ENCODE measurements around the gene SIPA1L3. TPM values are rescaled to one million over a fixed set of nuclear protein-coding genes. Genes with fewer than 3 reads are reported as not detected.

Gene SIPA1L3
- total and polyA plus RNA-seq, 2 experiments from 2014 or later, result 9.3 to 30.3 TPM

DNA sequence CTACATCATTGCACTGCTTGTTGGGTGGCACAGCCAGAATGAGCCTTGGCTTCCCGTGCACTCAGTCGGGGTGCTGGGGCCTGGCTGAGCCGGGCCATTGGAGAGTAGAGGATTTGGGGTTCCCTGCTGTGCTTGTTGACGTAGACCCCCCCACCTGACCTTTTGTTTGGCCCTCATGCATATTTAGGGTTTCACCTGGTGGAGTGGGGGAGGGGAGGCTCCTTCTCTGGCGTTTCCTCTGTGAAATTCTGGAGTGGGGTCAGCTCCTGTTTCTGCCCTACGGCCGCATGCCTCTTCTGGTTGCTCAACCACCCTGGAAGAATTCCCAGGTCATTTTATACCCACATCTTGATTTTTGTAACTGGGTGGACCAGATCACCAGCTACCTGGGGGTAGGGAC is 82.8 kb downstream of the SIPA1L3 start:
- H3K36me3 ChIP-seq, result no peaks in the 10 kb centered on the region
- DNase-seq (ENCODE audit: low read depth in 1 of 2, low spot score in 1 of 2), result peak in 1 of 2 donors; percentile 18
- no peaks in the 10 kb centered on the region for H3K9me3 ChIP-seq (ENCODE audit: low read depth)
- TF ChIP-seq CTCF (IDR thresholded peaks at IDR 0.05; ENCODE audit: low read depth, low read length), result no peak
- H3K4me3 ChIP-seq, result no peak overlapping the region
- H3K4me1 ChIP-seq (ENCODE audit: low read depth), result no peaks in the 10 kb centered on the region
- no peak overlapping the region for H3K27ac ChIP-seq
- H3K27me3 ChIP-seq, result no peaks in the 10 kb centered on the region

- TF ChIP-seq CTCF (IDR thresholded peaks at IDR 0.05; ENCODE audit: low read depth, low read length), result no peak
- H3K36me3 ChIP-seq, result no peaks in the 10 kb centered on the region
- no peak overlapping the region for H3K27ac ChIP-seq
- no peaks in the 10 kb centered on the region for H3K4me1 ChIP-seq (ENCODE audit: low read depth)
- no peaks in the 10 kb centered on the region for H3K9me3 ChIP-seq (ENCODE audit: low read depth)
- H3K4me3 ChIP-seq, result no peak overlapping the region
- no peak for DNase-seq (ENCODE audit: low read depth in 1 of 2, low spot score in 1 of 2)
- H3K27me3 ChIP-seq, result no peaks in the 10 kb centered on the region
These were observed 83.4 kb downstream of the SIPA1L3 start for GRCh38 chr19:37990362-37990761.

GRCh38 chr19:37991176-37991835 is 84.3 kb downstream of the SIPA1L3 start:
- Histone ChIP-seq H3K27ac (no peak overlapping the region), H3K4me3 (no peak overlapping the region), H3K36me3 (no peaks in the 10 kb centered on the region), H3K4me1 (ENCODE audit: low read depth) (no peaks in the 10 kb centered on the region), H3K9me3 (ENCODE audit: low read depth) (no peaks in the 10 kb centered on the region), H3K27me3 (no peaks in the 10 kb centered on the region)
- TF ChIP-seq CTCF (IDR thresholded peaks at IDR 0.05; ENCODE audit: low read depth, low read length), result no peak
- DNase-seq (ENCODE audit: low read depth in 1 of 2, low spot score in 1 of 2), result no peak

GRCh38 chr19:37991841-37992248 is 84.8 kb downstream of the SIPA1L3 start:
- Histone ChIP-seq H3K4me3 (no peak overlapping the region), H3K27me3 (no peaks in the 10 kb centered on the region), H3K4me1 (ENCODE audit: low read depth) (no peaks in the 10 kb centered on the region), H3K9me3 (ENCODE audit: low read depth) (no peaks in the 10 kb centered on the region), H3K36me3 (no peaks in the 10 kb centered on the region), H3K27ac (no peak overlapping the region)
- no peak for TF ChIP-seq CTCF (IDR thresholded peaks at IDR 0.05; ENCODE audit: low read depth, low read length)
- DNase-seq (ENCODE audit: low read depth in 1 of 2, low spot score in 1 of 2), result no peak

GRCh38 chr19:37992761-37993160 is 85.8 kb downstream of the SIPA1L3 start:
- no peaks in the 10 kb centered on the region for H3K4me1 ChIP-seq (ENCODE audit: low read depth)
- no peak overlapping the region for H3K4me3 ChIP-seq
- no peaks in the 10 kb centered on the region for H3K36me3 ChIP-seq
- H3K27me3 ChIP-seq, result no peaks in the 10 kb centered on the region
- no peak overlapping the region for H3K27ac ChIP-seq
- no peak for TF ChIP-seq CTCF (IDR thresholded peaks at IDR 0.05; ENCODE audit: low read depth, low read length)
- H3K9me3 ChIP-seq (ENCODE audit: low read depth), result no peaks in the 10 kb centered on the region
- DNase-seq (ENCODE audit: low read depth in 1 of 2, low spot score in 1 of 2), result no peak
